Liver (tissue), 9 donors: ENCODE results near the gene NAXD. TPM values are rescaled to one million over a fixed set of nuclear protein-coding genes. Genes with fewer than 3 reads are reported as not detected.
A peak's percentile ranks its signal among the peaks of the same experiment; 100 is the strongest.

Experiments used
- DNase-seq: peaks from one replicate; pipeline ENCODE4 v3.0.0-alpha.2; 2017; ENCODE audit warnings: low spot score
- H3K27ac ChIP-seq, 2 donors: one replicate each; pipeline ENCODE4 v1.7.0; 2013; ENCODE audit warnings: inconsistent platforms in 2 of 2, low read length in 2 of 2, control low read depth in 1 of 2, low read depth in 1 of 2, mild to moderate bottlenecking in 1 of 2
- H3K27me3 ChIP-seq, 4 donors: one replicate each; pipeline versions ENCODE4 v1.6.1 to v1.7.0; 2013; ENCODE audit warnings: low read length in 3 of 4, inconsistent platforms in 1 of 4, mild to moderate bottlenecking in 1 of 4, moderate library complexity in 1 of 4; ENCODE audit not compliant: control insufficient read depth in 4 of 4, insufficient read depth in 4 of 4
- H3K36me3 ChIP-seq, 4 donors: one replicate each; pipeline versions ENCODE4 v1.6.1 to v1.7.0; 2013; ENCODE audit warnings: low read length in 3 of 4, mild to moderate bottlenecking in 3 of 4, low read depth in 1 of 4, moderate library complexity in 1 of 4; ENCODE audit not compliant: control insufficient read depth in 4 of 4, insufficient read depth in 3 of 4
- H3K4me1 ChIP-seq, 4 donors: one replicate each; pipeline versions ENCODE4 v1.6.1 to v1.7.0; 2013; ENCODE audit warnings: low read length in 3 of 4, mild to moderate bottlenecking in 3 of 4, moderate library complexity in 1 of 4; ENCODE audit not compliant: control insufficient read depth in 4 of 4, insufficient read depth in 4 of 4
- H3K4me3 ChIP-seq, 3 donors: one replicate each; pipeline versions ENCODE4 v1.6.1 to v1.7.0; 2013; ENCODE audit warnings: low read length in 3 of 3, control low read depth in 1 of 3, low read depth in 1 of 3, mild to moderate bottlenecking in 1 of 3
- H3K9ac ChIP-seq, 2 donors: one replicate each; pipeline ENCODE4 v1.7.0; 2013; ENCODE audit warnings: low read length in 2 of 2, mild to moderate bottlenecking in 2 of 2, moderate library complexity in 2 of 2, control low read depth in 1 of 2, low read depth in 1 of 2
- H3K9me3 ChIP-seq, 4 donors: one replicate each; pipeline versions ENCODE4 v1.6.1 to v1.7.0; 2013; ENCODE audit warnings: low read length in 3 of 4; ENCODE audit not compliant: control insufficient read depth in 4 of 4
- ATF3 ChIP-seq: IDR thresholded peaks from 2 replicates; pipeline ENCODE4 v1.6.1; 2016; ENCODE audit warnings: antibody characterized with exemption
- EGR1 ChIP-seq, 2 donors: IDR thresholded peaks; 2 replicates each; pipeline ENCODE4 v1.6.1; 2016 to 2018; ENCODE audit warnings: antibody characterized with exemption in 2 of 2, low read depth in 2 of 2
- FOXA1 ChIP-seq: IDR thresholded peaks from 2 replicates; pipeline ENCODE4 v1.6.1; 2016; ENCODE audit warnings: antibody characterized with exemption
- FOXA2 ChIP-seq: IDR thresholded peaks from 2 replicates; pipeline ENCODE4 v1.6.1; 2016; ENCODE audit warnings: antibody characterized with exemption
- HNF4A ChIP-seq, 2 donors: conservative IDR thresholded peaks; 2 replicates each; pipeline ENCODE4 v1.6.1; 2016; ENCODE audit warnings: antibody characterized with exemption in 2 of 2, mild to moderate bottlenecking in 2 of 2
- HNF4G ChIP-seq: IDR thresholded peaks from 2 replicates; pipeline ENCODE4 v1.6.1; 2016; ENCODE audit warnings: antibody characterized with exemption
- NR2F2 ChIP-seq: IDR thresholded peaks from 2 replicates; pipeline ENCODE4 v1.6.1; 2016; ENCODE audit warnings: antibody characterized with exemption
- RAD21 ChIP-seq, 2 donors: IDR thresholded peaks; 2 replicates each; pipeline ENCODE4 v1.6.1; 2016; ENCODE audit warnings: antibody characterized with exemption in 2 of 2, mild to moderate bottlenecking in 2 of 2
- RXRA ChIP-seq, 2 donors: IDR thresholded peaks; 2 replicates each; pipeline ENCODE4 v1.6.1; 2017 to 2018; ENCODE audit warnings: antibody characterized with exemption in 2 of 2, mild to moderate bottlenecking in 1 of 2
- TAF1 ChIP-seq: conservative IDR thresholded peaks from 2 replicates; pipeline ENCODE4 v1.6.1; 2016; ENCODE audit warnings: antibody characterized with exemption, mild to moderate bottlenecking
- YY1 ChIP-seq: IDR thresholded peaks from 2 replicates; pipeline ENCODE4 v1.6.1; 2016; ENCODE audit warnings: antibody characterized with exemption, mild to moderate bottlenecking
- ZBTB33 ChIP-seq: IDR thresholded peaks from 2 replicates; pipeline ENCODE4 v1.6.1; 2016; ENCODE audit warnings: antibody characterized with exemption
- WGBS: extraction: QIAGEN DNeasy Blood & Tissue Kit; methylation state at CpG from one replicate; pipeline ENCODE4 v1.1.7; 2013; 5-methylcytosine and 5-hydroxymethylcytosine counted together
- polyA plus RNA-seq, 2 donors: library from polyadenylated mRNA; stranded (reverse) in 1 of 2; unstranded in 1 of 2; fragments of 200-250 nt in 1 of 2; fragments of >200 nt in 1 of 2; fragmentation: Nextera tagmentation in 1 of 2; extraction: Ambion mirVana in 1 of 2; gene quantifications; one replicate each; pipeline versions ENCODE4 v1.2.1 to v1.2.3, GENCODE V29; 2013 to 2015
- total RNA-seq, 2 donors: library from RNA; depleted of rRNA; stranded (reverse); fragments of >200 nt; gene quantifications; one replicate each; pipeline ENCODE4 v1.2.3, GENCODE V29; 2014
- TF ChIP-seq, protein P1 (sequence below): IDR thresholded peaks from 2 replicates; pipeline ENCODE4 v1.6.1; 2016; ENCODE audit warnings: antibody characterized with exemption
- TF ChIP-seq, protein P2 (sequence below): IDR thresholded peaks from 2 replicates; pipeline ENCODE4 v1.6.1; 2016; ENCODE audit warnings: antibody characterized with exemption, mild to moderate bottlenecking
- donor health status: healthy.
- donor health status: healthy.
- donor health status: healthy.
- donor health status: healthy.
- donor health status: healthy.

The NAXD gene
- total and polyA plus RNA-seq, 4 donors: 19.0 to 40.5 (median 27.6) TPM

DNA sequence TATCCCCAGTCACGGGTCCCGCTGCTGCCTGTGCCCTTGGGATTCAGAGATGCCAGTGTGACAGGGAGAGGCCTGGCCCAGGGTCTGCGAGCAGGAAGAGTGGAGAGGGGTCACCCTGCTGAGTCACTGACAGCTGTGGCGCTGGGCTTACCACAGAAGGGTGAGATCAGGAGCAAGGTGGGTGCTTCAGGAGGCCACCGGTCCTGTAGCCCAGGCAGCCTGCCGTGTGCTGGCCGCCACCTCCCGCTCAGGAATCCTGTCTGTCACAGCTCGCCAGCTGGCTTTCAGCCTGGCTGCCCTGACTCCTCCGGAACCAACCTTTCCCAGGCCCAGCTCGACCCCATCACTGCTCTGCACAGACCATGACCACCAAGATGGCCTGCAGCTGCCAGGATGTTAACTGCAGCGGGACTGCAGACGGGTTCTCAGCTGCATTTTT is 25.3 kb downstream of the NAXD start:
- Histone ChIP-seq H3K4me1 (peaks cover 14 to 73% (median 44%) of the 10 kb centered on the region in 4 donors), H3K27me3 (no peaks in the 10 kb centered on the region), H3K9ac (no peak overlapping the region), H3K36me3 (peaks cover 18 to 40% (median 28%) of the 10 kb centered on the region in 4 donors), H3K27ac (no peak overlapping the region), H3K4me3 (no peak overlapping the region), H3K9me3 (no peaks in the 10 kb centered on the region)
- WGBS: 52% methylated on average over 13 of the region's 13 CpGs
- DNase-seq: no peak
- no peak for TF ChIP-seq RAD21 (IDR thresholded peaks at IDR 0.05)
- TF ChIP-seq NR2F2: peak; percentile 28
- no peak for TF ChIP-seq HNF4G

GRCh38 chr13:110641055-110642015 is 26.0 kb downstream of the NAXD start:
- peaks cover 12 to 32% (median 23%) of the 10 kb centered on the region in 4 donors for H3K36me3 ChIP-seq
- H3K27ac ChIP-seq: no peak overlapping the region
- no peak overlapping the region for H3K9ac ChIP-seq
- H3K4me3 ChIP-seq: no peak overlapping the region
- H3K4me1 ChIP-seq: peaks cover 14 to 73% (median 44%) of the 10 kb centered on the region in 4 donors
- TF ChIP-seq YY1 (no peak), ATF3 (no peak), FOXA1 (no peak), TAF1 (no peak), FOXA2 (no peak), HNF4G (no peak), EGR1 (IDR thresholded peaks at IDR 0.05; ENCODE audit: low read depth in 2 of 2) (no peak), NR2F2 (no peak), HNF4A (conservative IDR thresholded peaks at IDR 0.05) (peak; percentile 46 to 55), RAD21 (IDR thresholded peaks at IDR 0.05) (no peak), ZBTB33 (no peak), RXRA (IDR thresholded peaks at IDR 0.05) (peak in 1 of 2 donors; percentile 35)
- TF ChIP-seq, protein P1, sequence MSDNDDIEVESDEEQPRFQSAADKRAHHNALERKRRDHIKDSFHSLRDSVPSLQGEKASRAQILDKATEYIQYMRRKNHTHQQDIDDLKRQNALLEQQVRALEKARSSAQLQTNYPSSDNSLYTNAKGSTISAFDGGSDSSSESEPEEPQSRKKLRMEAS: no peak
- no peaks in the 10 kb centered on the region for H3K27me3 ChIP-seq
- H3K9me3 ChIP-seq: no peaks in the 10 kb centered on the region
- no peak for DNase-seq
- 68% methylated on average over 29 of the region's 29 CpGs for WGBS

- H3K27me3 ChIP-seq: no peaks in the 10 kb centered on the region
- H3K4me1 ChIP-seq: peaks cover 14 to 67% (median 43%) of the 10 kb centered on the region in 4 donors
- no peak for DNase-seq
- no peak overlapping the region for H3K27ac ChIP-seq
- WGBS: 95% methylated on average over 40 of the region's 40 CpGs
- H3K36me3 ChIP-seq: peaks cover 7 to 21% (median 14%) of the 10 kb centered on the region in 4 donors
- H3K9ac ChIP-seq: no peak overlapping the region
- no peak overlapping the region for H3K4me3 ChIP-seq
- no peaks in the 10 kb centered on the region for H3K9me3 ChIP-seq
- TF ChIP-seq ZBTB33: no peak
- TF ChIP-seq EGR1 (IDR thresholded peaks at IDR 0.05; ENCODE audit: low read depth in 2 of 2): no peak
- TF ChIP-seq, protein P1: no peak
- TF ChIP-seq RAD21 (IDR thresholded peaks at IDR 0.05): no peak
- TF ChIP-seq, protein P2, sequence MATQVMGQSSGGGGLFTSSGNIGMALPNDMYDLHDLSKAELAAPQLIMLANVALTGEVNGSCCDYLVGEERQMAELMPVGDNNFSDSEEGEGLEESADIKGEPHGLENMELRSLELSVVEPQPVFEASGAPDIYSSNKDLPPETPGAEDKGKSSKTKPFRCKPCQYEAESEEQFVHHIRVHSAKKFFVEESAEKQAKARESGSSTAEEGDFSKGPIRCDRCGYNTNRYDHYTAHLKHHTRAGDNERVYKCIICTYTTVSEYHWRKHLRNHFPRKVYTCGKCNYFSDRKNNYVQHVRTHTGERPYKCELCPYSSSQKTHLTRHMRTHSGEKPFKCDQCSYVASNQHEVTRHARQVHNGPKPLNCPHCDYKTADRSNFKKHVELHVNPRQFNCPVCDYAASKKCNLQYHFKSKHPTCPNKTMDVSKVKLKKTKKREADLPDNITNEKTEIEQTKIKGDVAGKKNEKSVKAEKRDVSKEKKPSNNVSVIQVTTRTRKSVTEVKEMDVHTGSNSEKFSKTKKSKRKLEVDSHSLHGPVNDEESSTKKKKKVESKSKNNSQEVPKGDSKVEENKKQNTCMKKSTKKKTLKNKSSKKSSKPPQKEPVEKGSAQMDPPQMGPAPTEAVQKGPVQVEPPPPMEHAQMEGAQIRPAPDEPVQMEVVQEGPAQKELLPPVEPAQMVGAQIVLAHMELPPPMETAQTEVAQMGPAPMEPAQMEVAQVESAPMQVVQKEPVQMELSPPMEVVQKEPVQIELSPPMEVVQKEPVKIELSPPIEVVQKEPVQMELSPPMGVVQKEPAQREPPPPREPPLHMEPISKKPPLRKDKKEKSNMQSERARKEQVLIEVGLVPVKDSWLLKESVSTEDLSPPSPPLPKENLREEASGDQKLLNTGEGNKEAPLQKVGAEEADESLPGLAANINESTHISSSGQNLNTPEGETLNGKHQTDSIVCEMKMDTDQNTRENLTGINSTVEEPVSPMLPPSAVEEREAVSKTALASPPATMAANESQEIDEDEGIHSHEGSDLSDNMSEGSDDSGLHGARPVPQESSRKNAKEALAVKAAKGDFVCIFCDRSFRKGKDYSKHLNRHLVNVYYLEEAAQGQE: no peak
- no peak for TF ChIP-seq ATF3
- TF ChIP-seq HNF4A (conservative IDR thresholded peaks at IDR 0.05): no peak
These were observed 27.1 kb downstream of the NAXD start for GRCh38 chr13:110642291-110642981.
